NCI-H345 treated with DMSO at 0.1 percent for 48 hours (cell line): Measurements from ENCODE around the gene OSM.

Experiments used
- DNase-seq: peaks from one replicate; lab custom pipeline; 2025; ENCODE audit not compliant: unreplicated experiment; lab: John Stamatoyannopoulos, UW

OSM gene

DNA sequence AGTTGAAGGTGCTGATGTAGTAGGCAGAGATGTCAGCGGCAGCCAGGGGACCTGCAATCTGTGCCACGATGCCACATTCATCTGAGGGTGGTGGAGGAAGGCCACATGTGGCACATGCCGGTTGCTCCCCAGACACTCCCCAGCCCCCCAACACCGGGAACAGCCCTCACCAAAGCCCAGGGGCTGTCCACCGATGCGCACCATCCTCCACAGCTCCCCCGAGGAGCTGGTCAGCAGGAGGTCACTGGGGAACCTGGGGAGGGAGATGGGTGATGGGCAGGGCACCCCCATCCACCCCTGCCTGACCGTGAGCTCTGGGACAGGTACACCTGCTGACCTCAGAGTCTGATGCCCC, 19.2 kb upstream of the OSM start:
- DNase-seq: no peak

DNA sequence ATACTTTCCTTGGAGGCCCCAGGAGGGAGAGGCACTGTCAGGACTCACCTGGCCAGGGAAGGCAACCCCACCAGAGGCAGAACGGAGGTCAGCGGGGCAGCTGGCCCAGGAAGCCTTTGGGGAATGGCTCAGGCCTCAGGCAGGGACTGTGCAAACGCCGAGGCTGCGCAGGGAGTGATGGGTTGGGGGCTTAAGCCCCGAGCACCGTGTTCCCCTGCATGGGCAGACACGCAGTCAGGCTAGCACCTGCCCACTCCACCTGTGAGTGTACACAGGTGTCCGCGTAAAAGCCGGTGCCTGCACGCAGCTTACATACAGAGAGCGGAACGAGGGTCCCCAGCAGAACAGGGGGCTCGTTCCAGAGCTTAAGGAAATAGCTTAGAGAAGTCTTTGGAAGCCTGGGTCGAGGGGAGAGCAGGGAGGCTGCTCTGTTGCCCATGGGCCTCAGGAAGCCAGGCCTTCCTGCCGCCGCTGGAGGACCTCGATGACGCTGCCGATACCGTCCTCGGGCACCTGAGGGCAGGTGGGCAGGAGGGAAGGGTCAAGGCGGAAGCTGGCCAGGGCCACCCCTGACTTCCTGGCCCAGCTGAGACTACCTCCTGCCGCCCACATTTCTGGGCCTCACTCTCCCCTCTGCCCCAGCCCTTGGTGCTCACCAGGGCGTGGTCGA, 18.7 kb upstream of the OSM start:
- no peak for DNase-seq

DNA sequence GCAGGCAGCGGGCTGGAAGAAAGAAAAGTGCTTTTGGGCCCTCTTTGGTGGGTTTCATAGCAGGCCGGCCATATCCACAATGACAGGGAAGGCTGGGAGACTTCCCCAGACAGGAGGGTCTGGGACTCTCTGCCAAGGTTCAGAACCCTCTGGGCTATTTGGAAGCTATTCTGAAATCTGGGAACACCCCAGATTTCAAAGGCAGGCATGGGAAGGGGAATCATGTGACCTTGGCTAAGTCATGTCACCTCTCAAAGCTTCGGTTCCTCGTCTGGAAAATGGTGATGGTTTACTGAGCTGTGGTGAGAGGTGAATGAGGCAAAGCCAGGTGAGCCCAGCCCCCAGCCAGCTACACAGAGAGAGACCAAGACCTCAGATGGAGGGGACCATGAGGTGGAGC, 18.0 kb upstream of the OSM start:
- DNase-seq: no peak

DNA sequence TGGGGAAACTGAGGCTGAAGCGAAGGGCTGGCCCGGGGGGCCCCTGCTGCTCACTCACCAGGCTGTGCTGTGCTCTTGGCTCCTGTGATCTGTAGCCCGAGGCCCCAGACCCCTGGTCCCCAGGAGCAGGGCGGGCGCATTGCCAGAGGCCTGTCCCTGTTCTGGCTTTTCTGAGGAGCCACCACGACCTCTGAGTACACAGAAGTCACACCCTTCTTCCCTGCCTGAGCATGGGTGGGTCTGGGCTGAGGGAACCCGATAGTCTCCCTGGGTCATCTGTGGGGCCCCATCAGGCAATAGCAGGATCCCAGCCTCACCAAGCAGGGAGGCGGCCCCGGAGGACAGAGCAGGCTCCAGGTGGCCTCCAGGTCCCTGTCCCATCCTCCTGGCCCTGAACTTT, 17.5 kb upstream of the OSM start:
- DNase-seq: no peak

DNA sequence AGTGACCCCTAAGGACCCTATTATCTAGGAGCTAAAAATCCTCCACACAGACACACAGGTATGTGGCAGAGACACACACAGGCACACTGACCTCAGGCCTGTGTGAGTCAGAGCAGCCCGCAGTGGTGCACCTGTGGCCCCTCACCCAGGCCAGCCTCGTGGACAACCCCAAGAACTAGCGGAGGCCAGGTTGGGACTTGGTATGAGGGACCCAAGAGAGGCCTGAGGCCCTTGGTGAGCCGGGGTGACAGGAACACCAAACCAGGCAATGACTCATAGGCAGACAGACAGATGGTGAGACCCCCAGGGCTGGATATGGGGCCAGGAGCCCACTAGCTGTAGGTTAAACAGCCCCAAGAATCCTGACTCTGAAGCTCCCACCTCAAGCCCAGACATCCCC, 16.7 kb upstream of the OSM start:
- DNase-seq: no peak

DNA sequence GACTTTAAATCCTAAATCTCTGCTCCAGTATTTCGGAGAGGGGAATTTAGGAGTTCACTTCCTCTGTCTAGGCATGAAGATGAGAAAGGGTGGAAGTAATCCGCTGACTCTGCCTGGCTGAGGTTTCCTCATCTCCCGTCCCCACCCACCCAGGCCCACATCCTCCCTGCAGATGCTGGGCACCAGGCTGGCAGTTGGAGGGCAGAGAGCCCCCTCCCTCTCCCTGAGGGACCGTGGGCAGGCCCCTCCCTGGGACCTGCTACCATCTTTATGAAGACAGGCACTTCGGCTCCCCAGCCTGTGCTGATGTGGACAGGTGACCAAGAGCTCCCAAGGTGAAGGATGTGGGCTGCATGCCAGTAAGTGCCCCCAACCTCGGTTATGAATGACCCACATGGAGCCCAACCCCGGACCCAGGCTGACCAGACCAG, 16.0 kb upstream of the OSM start:
- DNase-seq: no peak

DNA sequence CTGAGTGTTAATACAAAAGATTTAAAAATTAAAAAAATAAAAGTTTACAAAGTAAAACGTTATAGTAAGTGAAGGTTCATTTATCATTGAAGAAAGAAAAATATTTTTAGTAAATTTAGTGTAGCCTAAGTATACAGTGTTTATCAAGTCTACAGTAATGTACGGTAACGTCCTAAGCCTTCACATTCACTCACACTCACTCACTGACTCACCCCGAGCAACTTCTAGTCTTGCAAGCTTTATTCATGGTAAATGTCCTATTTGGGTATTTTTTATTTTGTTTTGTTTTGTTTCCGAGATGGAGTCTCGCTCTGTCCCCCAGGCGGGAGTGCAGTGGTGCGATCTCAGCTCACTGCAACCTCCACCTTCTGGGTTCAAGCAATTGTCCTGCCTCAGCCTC, 13.9 kb upstream of the OSM start:
- no peak for DNase-seq

DNA sequence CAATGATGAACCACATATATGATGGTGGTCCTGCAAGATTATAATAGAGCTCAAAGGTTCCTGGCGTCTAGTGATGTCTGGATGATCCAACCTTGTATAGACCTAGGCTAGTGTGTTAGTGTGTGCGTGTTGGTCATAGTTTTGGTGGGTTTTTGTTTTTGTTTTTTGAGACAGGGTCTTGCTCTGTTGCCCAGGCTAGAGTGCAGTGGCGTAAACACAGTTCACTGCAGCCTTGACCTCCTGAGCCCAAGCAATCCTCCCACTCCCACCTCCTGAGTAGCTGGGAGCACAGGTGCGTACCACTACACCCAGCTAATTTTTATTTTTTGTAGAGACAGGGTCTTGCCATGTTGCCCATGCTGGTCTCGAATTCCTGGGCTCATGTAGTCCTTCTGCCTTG, 13.3 kb upstream of the OSM start:
- DNase-seq: no peak

DNA sequence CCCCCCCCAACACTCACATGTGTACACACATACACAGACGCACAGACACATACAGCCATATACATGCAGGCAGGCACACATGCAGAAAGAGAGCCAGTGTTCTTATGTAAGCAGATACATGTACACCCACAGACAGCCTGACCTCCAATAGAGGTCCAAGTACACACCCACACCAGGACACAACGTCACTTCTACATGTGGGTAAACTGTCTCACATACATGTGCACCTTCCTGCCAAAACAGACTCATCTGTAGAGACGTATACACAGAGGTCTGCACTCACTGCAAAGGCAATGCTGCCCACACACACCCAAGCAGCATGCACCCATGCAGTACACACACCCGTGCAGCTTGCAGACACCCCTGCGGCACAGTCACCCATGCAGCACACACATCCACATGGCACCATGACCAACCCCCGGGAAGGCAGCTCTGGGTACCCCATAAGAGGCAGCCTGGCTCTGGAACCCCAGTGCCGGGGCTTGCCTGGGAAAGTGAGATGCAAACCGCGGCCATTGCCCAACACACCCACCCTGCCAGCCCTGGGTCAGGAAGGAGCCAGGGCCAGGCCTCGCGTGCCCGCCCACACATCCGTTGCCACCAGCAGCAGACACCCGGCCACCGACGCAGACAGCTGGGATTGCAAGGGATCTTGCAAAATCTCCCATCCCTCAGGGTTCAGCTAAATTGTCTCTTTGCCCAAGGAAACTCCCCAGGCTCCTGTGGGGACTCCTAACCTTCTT, 12.6 kb upstream of the OSM start:
- no peak for DNase-seq

DNA sequence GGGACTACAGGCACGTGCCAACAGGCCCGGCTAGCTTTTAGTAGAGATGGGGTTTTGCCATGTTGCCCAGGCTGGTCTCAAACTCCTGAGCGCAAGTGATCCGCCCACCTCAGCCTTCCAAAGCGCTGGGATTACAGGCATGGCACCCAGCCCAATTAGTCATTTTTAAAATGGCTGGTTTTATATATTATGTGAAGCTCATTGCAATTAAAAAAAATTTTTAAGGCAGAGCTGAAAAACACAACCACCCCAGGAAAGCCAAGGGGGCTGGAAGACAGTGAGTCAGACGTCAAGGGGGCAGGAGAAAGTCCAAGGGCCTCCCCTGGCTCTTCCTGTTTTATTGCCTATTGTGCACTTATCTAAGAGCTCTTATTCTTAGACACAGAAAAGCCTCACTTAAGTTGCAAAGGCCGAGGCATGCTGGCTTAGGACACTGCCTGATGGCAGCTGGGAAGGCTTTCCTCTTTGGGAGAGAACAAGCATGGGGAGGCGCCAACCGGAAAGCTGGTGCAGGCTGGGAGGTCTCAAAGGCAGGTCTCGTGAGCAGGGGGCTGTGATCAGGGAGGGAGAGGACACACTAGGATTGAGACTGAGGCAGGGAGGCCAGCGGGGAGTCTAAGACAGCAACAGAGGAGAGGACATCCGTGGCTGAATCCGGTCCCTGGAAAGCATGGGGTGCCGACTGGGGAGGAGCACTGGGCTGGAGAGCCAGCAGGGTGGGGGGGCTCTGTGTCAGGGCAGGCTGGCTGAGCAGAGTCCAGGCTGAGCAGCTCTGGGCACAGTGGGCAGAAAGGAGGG, 11.1 kb upstream of the OSM start:
- no peak for DNase-seq

DNA sequence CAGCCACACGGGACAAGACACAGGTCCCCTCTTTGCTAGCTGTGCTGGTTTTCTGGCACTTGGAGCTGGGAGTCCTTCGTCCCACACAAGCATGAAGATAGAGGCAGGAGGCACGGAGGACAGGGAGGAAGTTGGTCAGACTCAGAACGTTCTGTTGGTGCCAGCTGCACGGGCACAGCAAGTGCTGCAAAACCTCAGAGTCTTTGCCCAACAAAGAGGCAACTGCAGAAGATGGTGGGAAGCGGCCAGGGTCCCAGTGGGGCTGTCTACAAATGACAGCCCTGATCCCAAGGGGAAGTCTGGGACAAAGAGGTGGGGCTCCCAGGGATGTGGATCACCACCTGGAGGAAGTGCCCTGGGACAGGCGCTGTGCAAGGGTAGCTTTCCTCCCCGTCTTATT, 9.4 kb upstream of the OSM start:
- DNase-seq: no peak

DNA sequence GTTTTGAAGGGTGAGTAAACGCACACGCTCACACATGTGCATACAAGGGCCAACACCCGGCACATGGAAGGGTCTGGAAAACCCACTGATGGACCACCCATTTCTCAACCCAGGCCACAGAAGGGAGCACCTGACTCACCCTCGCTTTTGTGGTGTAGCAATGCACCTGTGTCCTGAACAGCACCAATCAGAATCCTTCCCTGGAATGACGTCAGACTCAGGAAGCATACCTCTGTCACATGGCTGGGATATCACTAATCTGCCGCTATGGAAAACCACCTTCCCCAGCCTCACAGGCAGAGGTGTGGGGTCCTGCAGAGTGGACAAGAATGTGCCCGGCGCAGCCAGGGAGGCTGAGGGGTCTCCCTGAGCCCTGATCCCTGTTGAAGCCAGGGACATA, 9.0 kb upstream of the OSM start:
- DNase-seq: no peak

DNA sequence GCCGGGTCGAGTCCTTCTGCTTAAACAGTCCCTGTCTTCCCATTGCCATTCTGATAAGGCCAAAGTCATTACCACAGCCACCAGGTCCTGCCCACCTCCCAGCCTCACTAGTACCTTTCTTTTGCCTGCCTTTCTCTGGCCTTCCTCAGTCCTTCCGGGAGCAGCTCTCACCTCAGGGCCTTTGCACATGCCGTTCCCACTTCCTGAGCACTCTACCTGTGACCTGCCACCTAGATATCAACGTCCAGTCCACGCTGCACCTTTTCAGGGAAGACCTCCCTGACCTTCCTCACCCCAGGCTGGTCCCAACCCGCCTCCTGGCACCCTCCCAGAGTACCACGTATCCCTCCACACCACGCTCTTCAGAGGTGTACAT, 7.8 kb upstream of the OSM start:
- DNase-seq: no peak

DNA sequence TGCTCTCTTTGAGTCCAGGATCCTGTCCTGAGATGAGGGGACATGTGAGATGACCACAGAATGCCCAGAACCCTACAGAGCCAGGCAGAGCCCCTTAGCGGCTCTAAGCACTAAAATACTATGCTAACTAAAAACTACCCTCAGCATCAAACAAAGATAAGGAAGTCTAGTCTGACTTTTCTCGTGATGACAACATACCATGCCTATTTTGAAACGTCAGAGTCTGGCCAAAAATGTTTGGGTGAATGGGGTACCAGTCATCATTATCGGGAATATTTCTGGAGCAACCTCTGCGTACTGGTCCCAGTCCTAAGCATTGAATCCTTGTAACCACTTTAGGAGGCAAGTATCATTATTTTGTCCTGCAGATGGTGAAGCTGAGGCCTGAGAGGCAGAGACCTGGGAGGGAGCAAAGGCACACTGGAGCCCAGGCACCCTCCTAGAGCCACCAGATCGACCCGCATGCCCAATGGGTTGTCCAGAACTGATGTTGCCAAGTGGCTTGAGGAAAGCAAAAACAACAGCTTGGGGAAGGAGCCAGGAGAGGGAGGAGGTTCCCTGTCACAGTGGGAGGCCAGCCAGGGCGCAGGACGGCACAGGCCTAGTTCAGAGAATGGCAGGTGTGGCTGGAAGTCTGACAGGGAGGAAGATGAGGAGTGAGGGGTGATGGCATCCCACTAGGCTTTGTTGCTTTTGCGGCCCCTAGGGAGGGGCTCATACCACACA, 7.2 kb upstream of the OSM start:
- DNase-seq: no peak

DNA sequence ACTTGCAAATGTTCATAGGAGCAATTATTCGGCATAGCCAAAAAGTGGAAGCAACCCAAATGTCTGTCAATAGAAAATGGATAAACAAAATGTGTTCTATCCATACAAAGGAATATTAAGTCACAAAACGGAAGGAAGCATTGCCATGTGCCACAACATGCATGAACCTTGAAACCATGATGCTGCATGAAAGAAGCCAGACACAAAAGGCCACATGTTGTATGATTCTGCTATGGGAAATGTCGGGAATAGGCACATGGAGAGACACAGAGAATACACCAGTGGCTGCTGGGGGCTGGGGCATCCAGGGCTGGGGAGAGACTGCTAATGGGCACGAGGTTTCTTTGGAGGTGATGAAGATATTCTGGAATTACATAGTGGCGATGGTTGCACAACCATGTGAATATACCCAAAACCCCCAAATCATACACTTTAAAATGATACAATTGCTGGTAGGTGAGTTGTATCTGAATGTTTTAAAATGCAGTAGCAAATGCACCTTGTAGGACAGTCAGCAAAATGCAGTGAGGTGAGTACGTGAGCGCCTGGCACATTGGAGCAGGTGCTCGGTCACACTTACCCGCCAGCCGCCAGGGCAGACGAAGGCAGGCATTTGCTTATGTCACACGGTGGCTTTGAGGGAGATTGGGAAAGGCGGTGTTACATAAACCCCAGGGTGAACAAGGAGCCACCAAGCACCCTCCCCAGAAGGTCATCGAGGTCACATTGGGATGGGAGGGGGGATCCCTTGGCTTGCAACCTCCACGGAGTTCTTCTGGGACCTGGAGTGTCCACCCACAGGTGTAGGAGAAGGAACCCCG, 6.3 kb upstream of the OSM start:
- no peak for DNase-seq

DNA sequence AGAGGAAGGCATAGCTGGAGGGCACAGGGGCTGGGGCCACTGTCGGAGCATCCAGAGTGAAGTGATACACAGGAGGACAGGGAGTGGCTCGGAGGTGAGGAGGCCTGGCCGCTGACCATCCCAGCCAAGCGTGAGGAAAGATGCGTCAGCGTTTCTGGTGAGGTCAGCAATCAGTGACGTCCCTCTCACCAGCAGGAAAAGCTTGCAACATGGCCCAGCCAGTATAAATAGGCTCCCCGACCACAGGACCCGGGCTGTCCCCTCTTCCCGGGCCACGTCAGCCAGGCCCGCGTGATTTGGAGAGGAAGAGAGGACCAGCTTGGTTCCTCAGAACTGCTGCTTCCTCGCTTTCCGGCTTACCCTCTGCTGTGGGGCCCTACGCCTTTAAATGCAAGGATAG, 4.2 kb upstream of the OSM start:
- DNase-seq: no peak

DNA sequence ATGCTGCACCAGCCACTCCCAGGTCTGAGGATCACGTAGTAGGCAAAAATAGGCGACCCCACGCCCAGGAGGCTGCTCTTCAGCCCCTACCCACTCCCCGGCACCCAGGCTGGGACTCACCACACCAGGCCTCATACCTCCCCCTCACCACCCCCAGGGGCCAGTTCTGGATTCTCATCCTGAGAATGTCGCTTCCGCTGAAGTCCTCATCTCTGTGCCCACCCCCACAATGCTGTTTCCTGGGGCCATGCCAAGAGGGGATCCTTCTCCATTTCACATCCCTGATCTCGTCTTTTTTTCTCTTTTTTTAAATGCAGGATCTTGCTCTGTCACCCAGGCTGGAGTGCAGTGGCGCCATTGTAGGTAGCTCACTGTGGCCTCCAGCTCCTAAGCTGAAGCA, 1.7 kb upstream of the OSM start:
- no peak for DNase-seq

DNA sequence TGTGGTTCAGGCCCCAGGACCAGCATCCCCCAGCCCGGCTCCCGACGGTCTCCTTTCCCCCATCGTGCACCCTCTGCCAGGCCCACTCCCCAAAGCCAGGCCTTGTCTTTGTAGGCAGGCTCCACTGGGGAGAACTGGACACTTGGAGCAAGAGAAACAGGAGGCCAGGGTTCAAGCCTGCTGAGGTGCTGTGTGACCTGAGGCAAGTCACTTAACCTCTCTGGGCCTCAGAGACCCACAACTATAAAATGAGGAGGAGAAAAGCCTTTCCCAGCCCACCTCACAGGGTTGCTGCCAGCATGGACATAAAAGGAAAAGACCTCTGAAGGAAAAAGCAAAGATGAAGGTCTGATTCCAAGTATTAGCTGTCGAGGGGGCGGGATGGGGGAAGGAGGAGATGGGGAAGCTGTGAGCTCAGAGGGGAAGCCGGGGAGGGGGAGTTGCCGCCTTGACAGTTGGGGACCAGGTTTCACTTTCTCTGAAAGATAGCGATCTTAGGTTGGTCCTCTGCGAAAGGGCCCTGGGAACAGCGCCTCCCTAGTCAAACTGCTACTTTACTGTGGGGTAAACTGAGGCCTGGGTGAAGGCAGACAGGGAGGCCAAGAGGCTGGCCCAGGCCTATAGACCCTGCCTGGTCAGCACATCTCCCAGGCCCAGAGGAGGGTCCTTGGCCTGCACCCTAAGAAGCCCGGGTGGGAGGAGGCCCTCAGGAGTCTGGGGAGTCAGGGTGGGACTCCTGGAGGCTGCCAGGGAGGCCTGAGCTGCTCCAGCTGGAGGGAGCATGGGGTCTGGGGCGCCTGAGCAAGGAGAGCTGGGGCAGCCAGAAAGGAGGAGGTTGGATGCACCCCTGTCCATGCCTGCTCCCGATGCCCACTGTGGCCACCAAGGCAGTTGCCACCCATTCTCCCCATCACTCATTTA, 991 bp upstream of the OSM start:
- no peak for DNase-seq

DNA sequence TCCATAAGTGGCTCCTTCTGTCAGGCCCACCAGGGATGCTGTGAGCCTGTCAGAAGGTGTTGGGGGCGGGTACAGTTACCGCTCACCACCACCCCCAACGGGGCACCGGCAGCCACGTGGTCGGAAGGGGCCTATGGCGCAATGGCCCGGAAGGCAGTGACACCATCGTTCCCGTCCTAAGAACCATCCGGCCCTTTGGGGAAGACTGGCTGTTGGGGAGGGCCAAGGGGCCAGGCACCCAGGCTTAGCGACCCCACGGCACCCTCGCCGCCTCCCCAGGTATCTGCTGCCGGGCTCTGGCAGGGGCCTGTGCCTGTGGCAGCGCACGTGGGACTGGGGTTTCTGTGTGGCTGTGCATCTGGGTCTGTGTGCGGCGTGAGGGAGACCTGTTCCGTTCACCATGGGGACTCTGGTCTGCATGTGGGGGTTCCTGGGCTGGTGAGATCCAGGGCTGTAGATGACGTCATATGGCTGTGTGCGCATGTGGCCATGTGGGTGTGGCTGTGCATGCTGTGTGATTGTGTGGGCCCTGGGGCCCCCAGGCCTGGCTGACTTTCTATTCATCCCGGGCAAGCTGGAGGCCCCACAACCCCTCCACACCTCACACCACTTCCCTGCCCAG, 717 bp downstream of the OSM start:
- DNase-seq: no peak
